ENCODE measurements around the gene SOX9.
"Not testable (repeated sequence)": the region's sequence is repeated elsewhere in the genome, so short reads cannot be mapped to it uniquely, and the experiment has no call there.

SOX9 gene

DNA sequence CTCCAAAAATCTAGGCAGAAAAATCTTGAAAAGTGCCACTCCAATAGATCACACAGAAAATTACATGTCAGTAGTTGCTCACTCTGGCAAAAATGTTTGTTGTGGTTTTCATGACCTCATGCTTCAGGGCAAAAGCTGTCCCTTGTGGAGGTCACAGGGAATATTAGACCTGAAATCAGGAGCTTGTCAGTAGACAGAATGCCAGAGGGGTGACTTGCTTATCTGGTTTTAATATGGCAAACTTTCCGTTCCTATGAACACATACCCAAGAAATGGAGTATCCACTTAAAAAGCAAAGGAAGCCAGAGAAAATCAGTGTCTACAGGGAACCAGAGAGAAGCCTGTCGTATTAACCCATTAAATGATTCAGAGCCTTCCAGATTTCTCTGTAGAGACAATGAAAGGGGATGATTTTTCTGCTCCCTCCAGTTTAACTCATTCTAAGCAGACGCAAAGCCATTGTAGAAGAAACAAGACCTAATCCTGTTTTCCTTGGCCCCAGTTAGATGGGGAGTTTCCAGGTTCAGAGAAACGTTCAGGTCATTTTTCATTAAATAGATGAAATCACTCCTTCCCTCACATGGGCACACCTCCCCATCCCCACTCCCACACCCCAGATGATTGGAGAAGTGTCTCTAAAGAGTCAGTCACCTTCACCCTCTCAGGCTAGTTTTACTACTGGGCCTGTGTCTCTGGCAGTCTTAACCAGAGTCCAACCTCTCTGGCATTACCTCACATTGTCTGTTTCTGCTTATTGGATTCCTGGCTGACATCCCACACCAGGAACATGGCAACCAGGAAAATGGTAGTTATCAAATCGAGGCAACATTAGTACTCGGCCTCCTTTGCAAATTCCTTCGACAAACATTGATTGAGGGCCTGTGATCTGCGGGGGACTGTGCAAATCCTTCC, 6.0 kb downstream of the SOX9 start:
- DNase-seq (ENCODE audit: low spot score): no peak

DNA sequence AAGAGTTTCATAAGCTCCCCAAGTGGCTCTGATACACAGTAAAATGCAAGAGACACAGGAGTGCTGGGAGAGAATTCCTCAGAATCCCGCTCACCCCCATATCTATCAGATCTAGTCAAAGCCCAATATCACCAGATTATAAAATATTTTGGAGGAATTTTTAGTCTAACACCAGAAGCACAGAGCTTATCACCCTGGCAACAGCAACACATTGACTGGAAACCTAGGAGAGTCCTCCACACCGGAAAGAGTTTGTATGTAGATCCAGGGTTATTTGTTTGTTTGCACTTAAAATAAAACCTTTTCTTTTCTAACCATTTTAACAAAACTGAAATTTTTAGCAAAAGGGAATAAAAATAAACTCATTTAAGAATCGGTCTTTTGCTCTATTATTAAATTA, 7.2 kb downstream of the SOX9 start:
- DNase-seq (ENCODE audit: low spot score): no peak

DNA sequence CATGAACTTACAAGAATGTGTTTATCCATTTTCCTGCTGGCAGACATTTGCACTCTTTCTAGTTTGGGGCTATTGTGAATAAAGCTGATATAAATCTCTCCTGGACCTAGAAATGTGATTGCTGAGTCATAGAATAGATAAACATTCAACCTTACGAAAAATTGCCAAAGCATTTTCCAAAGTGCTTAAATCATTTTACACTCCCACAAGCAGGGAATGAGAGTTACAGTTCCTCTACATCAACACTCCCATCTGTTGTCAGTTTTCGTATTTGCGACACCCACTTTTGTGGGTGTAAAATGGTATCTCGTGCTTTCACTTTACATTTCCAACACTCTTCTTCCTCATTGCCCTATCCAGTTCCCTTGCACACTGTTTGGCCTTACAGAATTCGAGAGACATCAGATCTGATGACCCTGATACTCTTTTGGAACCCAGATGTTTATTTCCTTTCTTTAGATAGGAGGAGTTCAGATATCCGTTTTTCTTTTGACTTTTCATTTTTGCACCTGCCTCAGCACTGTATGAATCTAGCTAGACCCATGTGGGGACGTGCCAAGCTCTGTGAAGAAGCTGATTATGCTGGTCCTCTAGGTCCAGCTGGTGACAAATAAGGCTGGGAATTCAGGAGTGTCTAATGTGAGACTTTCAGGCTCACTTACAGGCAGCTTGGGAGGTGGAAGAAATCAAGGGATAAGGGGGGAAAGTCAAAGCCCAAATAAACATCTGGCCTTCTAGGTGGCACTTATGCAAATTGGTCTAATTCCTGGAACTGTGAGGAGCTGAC, 14.0 kb downstream of the SOX9 start:
- DNase-seq (ENCODE audit: low spot score): no peak

DNA sequence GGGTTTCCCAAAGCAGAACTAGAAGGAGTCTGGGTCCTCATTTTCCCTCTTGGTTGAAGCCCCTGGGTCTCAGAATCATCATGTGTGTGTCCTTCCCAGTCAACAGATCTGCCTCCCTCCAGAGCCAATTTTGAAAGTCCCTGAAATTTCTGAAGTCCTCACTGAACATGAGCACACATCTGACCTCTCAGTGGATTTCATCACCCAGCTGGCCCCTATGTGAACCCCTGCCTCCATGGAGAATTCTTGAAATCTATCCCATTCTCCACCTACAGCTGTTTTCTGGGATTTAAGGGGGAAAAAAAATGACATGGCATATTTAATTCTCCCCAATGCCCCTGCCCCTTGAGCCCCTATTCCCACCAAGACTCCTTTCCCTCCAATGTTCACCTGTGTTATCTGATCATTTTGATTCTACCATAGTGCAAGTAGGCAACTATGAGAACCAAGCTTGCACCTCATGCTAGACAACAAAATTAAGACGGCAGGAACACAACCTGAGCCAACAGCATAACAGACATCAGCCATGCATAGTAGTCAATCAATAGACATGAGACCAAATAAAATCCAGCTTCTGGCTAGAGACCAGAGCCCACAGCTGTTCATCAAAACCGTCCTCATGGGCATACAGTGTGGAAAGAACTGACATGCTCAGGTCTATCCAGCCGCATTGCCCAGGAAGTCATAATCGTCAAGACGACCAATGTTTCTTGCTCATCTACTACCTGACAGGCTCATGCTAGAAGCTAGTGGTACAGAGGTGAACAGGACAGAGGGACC, 14.9 kb downstream of the SOX9 start:
- DNase-seq (ENCODE audit: low spot score): no peak

DNA sequence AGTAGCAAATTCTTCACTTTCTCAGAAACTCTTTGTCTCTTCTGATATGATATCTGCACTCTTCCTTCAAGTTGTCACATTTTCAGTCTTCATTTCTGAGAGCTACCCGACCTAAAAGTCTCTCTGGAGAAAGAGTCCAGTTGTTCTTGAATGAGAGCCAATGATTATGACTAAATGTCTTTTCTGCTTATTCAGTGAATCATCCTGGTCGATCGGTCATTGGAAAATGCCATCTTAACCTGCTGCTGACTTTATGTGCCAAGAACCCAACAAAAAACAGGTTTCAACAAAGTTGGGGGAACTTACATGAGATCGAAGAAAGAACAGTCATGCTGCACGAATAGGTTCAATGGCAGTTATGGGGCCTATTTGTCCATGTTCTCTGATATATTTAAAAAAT, 15.9 kb downstream of the SOX9 start:
- no peak for DNase-seq (ENCODE audit: low spot score)

DNA sequence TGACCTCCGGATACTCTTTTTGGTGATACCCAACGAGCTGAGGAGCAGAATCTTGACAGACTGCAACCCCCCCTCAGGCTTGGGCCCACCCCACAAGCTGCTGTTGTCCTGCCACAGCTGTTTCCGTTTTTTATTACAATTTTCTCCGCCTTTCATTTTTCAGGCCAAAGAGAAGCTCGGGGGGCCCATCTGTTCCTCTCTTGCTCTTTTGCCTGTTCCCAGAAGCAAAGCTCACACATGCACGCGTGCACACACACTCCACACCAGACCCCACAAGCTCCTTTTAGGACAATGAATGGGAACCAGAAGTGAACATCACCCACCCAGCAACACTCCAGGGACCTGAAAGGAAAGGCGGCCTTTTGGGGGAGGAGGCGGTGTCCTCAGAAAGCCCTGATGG, 16.3 kb downstream of the SOX9 start:
- DNase-seq (ENCODE audit: low spot score): no peak

DNA sequence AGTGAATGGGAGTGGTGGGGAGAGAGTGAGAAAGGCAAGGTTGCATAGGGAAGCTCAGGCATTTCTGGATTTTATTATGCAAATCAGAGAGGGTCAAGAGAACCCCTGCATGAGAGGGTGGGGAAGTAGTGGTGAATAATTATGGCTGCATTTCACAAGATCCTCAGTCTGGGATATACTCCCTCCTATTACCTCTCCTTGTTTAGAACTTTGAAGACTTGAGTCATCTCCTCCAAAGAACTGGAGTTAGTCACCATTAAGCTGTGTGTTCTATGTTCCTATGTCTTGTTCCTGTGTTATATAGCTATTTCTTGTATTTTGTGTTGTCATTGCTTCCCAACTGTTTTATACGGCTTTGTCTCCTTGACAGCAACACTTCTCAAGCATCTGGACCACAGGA, 18.4 kb downstream of the SOX9 start:
- DNase-seq (ENCODE audit: low spot score): no peak

DNA sequence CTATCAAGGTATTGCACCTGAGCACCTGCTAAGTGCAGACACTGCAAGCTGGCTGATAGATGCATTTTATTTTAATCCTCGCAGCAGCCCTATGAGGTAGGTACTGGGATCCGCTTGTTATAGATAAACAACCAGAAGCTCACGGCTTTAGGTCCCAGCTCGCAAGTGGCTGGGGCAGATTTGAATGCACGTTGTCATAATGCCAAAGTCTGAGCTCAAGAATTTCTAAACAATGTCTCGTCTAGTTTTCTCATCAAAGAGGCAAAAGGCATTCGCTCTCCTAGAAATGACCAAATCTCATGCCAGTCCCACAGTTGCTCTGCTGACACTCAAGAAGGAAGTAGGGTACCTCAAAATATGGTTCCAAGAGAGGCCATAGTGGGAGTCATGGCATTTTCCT, 20.5 kb downstream of the SOX9 start:
- no peak for DNase-seq (ENCODE audit: low spot score)

DNA sequence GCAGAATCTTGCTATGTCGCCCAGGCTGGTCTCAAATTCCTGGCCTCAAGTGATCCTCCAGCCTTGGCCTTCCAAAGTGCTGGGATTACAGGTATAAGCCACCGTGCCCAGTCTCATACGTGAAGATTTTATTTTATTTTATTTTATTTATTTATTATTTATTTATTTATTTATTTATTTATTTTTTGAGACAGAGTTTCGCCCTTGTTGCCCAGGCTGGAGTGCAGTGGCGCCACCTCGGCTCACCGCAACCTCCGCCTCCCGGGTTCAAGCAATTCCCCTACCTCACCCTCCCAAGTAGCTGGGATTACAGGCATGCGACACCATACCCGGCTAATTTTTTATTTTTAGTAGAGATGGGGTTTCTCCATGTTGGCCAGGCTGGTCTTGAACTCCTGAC, 21.3 kb downstream of the SOX9 start:
- DNase-seq (ENCODE audit: low spot score): not testable (repeated sequence)

DNA sequence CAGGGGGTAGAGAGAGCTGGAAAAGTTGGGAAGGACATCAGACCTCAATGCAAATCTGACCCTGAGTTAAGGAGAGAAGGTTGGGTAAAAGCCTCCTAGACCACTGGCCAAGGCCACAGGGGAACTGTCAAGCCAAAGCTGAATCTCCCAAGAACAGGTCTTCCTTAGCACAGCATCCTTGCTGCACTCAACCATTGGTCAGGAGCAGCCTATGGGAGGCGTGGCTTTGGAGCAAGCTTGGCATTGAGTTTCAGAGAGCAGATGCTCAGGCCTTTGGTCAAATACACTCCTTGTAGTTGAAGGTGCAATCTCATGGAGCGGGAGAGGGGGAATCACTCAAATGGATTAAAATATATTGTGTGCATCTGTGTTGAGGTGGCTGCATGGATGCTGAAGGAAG, 21.8 kb downstream of the SOX9 start:
- no peak for DNase-seq (ENCODE audit: low spot score)

DNA sequence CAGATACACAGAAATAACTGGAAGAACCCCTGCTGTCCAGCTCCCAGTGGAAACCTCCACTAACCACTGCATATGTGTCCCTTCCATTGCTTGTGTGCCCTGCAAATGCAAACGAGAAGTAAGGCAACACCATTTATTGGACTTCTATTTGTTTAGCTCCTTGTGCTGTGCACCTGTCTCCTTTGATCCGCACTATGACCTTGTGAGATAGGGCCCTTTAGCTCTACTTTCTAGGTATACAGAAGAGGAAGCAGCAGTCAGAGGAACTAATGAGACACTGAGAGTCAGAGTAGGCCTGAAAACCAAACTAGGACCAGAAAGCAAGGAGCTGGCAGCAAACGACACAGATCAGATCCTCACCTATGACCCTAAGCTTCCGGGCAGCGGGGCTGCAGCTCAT, 22.4 kb downstream of the SOX9 start:
- no peak for DNase-seq (ENCODE audit: low spot score)

DNA sequence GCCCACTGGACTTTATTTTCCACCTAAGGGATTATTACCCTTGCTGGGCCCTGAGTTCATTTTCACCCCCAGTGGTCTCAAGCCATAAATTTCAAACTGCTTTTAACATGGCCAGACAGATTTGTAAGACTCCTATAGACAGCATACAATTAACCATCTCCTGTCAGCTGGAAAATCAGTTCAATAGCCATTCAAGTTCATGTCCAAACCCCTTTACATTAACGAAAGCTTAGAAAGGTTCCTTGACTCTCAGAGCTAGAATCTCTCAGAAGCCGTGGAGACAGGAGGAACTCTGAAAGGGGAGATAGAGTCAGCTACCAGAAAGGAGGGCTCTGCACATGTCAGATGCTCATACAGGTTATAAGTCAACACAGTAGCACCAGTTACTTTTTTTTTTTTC, 23.3 kb downstream of the SOX9 start:
- no peak for DNase-seq (ENCODE audit: low spot score)

DNA sequence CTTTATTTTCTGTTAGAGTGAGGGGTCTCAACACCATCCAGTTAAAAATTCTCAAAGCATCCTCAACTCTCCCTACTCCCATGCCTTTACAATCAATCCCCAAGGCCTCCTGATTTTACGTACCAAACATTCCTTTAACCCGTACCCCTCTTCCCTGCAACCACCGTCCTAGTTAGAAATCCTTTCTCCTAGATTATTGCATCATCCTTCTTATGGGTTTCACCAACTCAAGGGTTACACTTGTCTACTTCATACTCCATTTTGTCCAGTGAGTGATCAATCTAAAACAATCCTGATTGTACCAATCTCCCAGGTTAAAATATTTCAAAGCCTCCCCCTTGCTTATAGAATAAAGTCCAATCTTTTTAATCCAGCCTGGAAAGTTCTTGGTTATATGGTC, 24.7 kb downstream of the SOX9 start:
- no peak for DNase-seq (ENCODE audit: low spot score)

DNA sequence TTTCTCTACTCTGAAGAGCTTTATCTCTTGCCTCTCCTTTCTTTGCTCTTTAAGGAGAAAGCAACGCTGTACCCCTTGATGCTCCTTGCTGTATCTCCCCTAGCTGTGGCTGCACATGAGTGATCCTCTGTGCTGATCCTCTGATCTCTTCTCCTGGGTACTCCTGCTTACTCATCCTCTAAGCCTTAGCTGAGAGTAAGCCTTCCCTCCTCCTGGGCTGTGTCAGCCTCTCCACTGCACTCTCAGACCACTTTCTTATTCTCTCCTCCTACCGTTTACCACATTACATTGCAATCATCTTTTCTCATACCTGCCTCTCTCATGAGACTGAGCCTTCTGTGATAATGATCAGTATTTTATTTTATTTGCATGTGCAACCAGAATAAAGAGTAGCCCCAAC, 25.1 kb downstream of the SOX9 start:
- DNase-seq (ENCODE audit: low spot score): no peak

DNA sequence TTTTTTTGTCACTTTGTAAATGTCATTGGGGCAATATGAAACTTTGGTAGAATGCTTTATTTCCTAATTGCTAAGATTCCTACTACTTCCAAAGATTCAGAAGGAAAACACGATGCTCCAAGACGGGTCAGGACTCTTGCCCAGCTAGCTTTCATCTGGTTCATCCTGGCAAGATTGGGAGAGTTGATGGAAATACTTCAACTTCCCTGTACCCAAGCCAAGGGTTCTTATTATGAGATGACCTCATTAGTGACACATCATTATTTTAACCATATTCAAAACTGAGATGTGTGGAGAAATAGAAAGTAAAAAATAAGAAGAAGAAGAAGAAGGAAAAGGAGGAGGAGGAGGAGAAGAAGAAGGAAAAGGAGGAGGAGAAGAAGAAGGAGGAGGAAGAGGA, 25.6 kb downstream of the SOX9 start:
- no peak for DNase-seq (ENCODE audit: low spot score)

DNA sequence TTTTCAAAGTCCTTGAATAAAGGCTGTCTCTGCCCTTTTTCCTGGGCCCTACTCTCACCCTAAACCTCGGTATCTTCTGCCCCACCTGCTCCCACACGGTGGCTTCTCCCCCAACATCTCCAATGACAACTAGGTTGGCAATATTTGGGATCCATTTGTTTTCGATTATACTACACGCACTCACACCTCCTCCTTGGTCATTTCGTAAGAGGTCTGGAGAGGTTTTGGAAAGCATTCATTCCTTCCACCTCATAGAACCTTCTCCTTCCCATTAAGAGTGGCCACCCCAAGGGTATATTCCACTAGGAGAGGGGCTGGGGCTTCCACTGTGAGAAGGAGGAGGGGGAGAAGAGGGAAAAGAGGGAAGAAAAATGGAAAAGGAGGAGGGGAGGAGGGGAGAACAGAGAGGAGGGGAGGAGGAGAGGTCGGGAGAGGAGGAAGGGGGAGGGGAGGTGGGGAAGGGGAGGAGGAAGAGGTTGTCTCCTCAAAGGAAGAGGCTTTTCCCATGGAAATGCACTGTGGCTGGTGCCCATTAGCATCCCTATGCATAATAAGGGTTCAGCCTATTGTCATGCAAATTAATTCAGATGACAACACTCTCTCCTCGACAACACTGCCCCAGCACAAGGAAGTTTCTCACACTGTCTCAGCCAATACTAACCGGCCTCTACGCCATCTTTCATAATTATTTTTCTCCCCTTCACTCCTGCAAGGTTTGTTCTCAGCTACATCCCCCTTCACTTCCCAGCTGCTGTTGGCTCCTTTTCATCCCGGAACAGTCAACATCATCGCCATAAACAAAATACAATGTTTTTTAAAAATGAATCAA, 30.0 kb downstream of the SOX9 start:
- no peak for DNase-seq (ENCODE audit: low spot score)

DNA sequence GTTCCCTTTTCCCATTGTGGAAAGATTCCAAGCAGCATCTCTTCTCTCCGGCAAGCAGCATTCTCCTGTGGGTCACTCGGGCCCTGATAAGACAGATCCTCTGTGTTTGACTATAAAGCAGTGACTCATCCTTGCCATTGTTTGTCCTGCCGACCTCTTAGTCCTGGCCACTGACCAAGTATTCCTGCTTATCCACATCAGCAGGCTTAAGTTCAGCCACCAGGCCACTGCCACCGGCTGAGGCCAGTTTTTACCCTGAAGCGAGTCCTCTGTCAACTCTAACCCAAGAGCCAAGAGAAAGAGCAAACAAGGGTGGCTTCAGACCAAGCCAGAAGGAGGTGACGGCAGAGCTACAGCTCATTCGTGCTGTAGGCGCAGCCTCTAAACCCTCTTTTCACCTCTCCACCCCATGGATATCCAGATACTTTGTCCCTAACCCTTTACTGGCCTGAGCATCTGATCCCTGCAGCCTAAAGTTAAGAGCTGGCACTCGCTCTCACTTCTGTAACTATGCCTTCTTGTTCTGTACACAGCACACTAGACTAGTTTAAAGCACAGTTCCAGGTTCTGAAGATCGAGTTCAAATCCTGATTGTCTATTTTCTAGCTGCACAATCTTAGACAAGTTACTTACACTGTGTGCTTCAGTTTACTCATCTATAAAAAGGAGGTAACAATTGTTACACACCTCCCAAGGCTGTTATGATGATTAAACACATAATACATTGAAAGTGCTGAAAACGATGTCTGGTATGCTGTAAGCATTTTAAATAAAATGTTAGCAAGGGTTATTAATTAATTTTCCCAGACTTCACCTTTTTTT, 31.0 kb downstream of the SOX9 start:
- DNase-seq (ENCODE audit: low spot score): no peak

DNA sequence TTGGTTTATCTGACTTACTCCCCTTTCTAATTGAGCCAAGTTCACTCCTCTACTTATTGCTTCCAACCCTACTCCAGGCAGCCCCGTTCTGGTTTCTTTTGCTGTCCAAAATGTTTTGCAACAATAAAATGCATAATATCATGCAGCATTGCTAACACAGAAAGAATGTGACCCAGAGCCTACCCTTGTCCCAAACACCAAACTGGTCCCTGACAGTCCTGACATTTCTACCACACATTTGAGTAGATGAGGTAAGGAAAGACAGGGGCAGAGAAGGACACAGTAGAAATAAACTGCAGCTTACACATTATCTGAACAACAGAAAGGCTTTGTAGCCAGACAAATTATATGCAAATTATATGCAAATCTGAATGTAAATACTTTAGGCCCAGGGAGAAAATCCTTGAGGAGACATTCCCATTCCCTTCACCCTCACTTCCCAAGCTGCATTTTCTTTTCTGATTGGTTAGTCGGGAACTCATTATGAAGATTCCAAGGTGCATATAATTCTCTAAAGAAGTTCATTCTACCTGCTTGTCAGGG, 31.6 kb downstream of the SOX9 start:
- no peak for DNase-seq (ENCODE audit: low spot score)

DNA sequence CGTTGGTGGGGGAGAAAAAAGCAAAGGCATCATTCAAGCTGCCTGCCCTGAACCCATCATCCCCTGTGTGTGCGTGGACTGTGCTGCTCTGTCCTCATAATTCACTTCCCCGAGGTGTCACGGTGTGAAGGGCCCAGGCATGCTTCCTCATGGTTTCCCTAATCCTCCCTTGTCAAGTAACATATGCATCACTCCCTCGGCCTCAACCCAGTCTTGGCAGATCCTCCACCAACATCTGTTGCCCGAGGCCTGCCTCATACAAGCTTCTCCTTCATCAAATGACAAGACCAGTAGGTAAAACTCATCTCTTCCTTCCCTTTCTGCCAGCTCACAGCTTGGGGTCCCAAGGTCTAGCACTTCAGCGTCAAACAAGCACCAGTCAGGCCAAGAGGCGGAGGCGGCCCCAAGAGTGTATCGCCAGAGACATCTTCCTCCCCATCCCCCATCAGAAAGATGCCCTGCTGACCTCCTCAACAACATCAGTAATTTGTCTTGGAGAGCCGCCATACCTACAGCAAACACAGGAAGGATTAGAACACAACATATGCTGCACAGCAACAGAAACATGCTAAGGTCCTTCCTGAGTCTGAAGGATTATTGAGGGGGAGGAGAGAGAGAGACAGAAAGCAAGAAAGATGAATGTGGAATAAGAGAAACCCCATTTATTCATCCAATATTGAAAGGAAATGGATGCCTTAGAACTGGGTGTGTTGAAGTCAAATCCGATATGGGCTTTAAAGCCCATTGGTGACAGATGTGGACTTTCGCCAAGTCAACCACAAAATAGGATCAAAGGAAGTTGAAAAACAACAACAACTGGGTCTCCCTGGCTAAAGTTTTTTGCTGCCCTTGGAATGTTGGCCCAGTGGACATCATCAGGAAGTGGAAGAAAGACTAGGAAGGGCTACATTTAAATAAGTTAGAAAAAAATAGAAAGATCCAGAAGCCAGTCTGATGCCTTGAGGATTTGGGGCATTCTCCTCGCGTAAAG, 38.4 kb downstream of the SOX9 start:
- DNase-seq (ENCODE audit: low spot score): no peak

Data from left forelimb (tissue), 1 donor.